Measurements from ENCODE around the gene FHIP2A.

Gene FHIP2A

GRCh38 chr10:114862456-114862855 is 40.9 kb downstream of the FHIP2A start:
- DNase-seq: no peak

GRCh38 chr10:114867365-114867764 is 45.8 kb downstream of the FHIP2A start:
- no peak for DNase-seq

GRCh38 chr10:114868870-114869519 is 47.4 kb downstream of the FHIP2A start:
- no peak for DNase-seq

GRCh38 chr10:114869520-114869892 is 47.9 kb downstream of the FHIP2A start:
- no peak for DNase-seq

GRCh38 chr10:114870486-114870885 is 48.9 kb downstream of the FHIP2A start:
- DNase-seq: no peak

- no peak for DNase-seq
These were observed 49.8 kb downstream of the FHIP2A start for GRCh38 chr10:114871379-114871778.
